ENCODE measurements around the gene FN1.
"Not testable (repeated sequence)": the region's sequence is repeated elsewhere in the genome, so short reads cannot be mapped to it uniquely, and the experiment has no call there.

FN1 gene

DNA sequence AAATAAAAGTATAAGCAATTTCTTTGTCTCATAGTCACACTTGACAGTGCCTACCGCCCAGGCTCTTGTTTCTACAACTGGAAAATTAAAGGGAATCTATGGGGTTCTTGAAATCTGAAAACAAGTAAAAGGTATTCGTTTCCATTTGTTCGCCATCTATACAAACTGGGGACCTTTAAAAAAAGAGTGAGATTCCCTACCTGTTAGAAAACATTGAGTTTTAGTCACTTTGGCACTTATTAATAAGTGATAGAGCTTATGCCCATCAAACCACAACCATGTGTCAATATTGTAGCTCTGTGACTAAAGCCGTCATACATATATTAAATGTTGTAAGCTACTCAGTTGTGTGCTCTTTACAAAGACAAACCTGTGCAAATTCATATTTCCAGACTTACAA, 13.2 kb downstream of the FN1 start:
- no peak for DNase-seq (ENCODE audit: low spot score)

DNA sequence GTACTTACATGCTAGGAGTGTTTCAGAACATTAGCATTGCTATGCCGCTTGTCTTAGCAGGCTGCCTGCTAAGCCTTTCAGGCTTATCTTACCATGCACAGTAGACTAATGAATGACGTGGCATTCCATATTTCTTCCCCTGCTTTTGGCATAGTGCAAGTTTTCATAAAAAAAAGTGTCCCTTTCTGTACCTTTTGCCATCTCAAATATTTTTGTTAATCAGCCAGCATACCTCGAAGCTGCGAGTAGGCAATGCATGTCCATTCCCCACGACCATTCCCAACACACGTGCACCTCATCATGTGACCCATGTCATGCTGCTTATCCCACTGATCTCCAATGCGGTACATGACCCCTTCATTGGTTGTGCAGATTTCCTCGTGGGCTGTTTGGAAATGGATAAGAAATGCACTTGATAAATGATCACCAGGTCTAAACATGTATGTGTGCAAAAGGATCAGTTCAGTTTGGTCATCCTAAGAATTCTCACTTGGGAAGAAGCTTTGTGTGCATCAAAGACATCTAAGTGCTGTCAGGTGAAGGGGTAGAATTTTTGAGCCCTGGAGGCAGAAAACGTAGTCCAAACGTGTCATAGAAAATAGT, 13.9 kb downstream of the FN1 start:
- no peak for DNase-seq (ENCODE audit: low spot score)

DNA sequence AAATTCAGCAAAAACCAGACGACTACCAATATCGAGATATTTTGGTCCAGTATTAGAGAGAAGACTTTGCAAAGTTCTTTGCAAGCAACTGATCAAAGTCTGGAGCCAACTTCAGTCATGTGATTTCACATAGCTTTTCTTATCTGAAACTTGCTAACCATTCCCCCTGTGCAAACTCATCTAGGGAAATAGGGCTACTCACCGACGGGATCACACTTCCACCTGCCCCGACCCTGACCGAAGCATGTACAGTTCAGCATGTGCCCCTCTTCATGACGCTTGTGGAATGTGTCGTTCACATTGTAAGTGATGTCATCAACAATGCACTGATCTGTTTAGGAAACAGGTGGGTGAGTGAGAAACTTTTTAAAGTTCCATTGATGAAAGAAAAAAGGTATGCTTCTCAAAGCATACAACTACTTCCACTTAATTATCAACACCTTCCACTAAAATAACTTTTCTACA, 15.4 kb downstream of the FN1 start:
- no peak for DNase-seq (ENCODE audit: low spot score)

DNA sequence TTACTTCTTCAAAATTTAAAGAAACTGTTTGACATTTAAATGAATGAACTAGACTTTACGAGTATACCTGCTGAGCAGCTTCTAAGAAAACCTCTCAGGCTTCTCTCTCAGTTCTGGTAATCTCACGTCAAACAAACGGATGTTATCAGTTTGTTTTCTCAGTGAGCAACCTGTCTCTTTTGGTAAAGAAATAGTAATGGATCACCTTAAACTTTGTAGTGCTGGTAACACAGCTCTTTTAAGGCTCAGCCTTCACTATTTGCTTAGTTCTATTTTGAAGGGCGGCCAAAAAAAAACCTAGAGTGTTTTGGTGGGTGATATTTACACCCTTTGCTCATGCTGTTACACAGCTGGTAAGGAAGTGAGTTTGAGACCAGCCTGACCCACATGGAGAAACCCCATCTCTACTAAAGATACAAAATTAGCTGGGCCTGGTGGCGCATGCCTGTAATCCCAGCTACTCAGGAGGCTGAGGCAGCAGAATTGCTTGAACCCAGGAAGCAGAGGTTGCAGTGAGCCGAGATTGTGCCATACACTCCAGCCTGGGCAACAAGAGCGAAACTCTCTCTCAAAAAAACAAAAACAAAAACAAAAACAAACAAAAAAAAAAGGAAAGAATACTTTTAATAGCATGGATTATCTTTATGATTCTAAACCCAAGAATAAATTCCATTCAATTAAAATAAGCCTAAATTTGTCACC, 15.9 kb downstream of the FN1 start:
- DNase-seq (ENCODE audit: low spot score), result no peak

DNA sequence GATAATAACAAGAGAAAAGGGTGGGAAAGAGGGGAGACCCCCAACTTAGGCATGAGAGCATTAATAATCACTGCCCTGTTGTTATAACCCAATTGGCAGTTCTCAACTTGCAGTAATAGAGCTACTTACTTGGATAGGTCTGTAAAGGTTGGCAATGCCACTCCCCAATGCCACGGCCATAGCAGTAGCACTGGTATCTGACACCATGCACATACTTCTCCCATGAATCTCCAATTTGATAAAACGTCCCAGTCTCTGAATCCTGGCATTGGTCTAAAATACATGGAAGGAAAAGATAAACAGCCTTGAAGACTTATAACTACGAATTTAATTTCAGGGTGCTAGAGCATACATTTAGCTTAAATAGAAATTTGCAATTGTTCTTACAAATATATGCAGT, 16.8 kb downstream of the FN1 start:
- no peak for DNase-seq (ENCODE audit: low spot score)

DNA sequence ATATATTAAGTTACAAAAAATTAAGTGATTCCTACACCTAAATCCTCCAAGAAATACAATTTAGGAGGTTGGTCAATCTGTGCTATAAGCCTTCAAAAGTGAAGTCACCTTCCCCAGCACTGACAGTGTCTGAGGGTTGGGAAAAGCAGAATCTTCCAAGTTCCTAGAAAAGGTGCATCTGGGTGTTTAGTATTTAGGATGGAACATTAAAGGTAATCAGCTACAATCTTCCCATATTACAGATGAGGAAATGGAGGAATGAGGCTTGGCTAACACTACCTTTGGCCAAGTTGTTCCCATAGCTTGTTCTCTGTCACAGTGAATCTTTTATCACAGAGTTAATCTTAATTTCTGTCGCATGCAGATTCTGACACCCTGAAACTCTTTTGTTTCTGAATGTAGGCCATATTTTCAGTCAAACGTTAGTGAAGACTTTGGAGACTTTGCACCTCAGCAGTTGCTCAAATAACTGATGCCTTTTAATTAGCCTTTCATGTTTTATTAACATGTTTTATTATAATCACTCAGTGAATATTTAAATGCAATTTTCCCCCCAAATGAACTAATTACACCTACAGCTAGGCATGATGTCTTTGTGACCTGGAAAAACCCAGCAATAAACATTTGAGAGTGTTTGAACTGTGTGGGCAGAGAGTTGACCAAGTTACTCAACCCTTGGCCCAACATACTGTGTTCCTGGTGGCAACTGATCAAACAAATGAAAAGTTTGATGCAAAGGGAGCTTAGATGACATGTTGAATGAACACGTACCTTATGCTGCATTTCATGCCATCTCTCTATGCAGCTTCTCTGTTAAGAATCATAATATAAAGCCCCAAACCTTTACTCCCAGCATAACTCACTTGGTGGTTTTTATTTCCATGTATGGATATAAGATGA, 17.6 kb downstream of the FN1 start:
- no peak for DNase-seq (ENCODE audit: low spot score)

DNA sequence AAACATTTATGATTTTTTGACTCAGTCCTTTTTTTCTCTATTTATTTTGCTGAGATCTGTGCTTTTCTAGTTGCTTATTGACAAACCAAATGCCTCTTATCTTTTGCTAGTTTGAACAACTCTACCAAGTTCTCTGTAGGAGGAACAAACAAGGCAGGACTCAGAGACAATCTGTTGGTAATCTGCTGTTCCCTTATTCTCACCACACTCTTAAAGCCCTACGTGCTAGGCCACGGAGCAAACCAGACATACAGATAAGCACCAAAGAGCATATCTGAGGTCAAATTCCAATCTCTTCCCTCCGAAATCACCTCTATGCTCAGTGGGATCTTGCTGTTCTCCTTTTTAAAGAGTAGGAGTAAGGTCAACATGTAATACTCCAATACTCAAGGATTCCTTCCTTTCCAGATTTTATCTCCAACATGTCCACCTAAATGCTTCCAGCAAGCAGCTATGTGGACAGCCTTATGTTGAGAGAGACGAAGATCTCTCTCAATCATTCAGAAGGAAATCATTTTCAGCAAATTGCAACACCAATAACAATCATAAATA, 18.4 kb downstream of the FN1 start:
- DNase-seq (ENCODE audit: low spot score), result no peak

DNA sequence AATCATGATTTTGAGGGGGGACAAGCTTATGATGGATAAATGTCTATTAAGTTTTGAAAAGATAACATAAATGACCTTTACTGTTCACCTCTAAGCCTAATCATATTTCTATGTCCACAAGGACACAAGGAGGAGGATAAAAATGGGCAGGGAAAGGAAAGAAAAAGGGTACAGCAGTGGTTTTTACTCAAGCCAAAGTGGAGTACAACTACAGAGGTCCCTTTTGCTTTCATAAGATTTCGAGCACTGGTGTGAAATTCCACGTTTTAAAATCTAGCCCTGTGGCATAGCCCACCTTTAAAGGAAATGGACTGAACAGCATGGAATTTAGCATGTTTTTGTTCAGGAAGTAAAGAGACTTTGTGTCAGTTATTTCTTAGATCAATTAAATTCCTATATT, 19.2 kb downstream of the FN1 start:
- DNase-seq (ENCODE audit: low spot score), result no peak

DNA sequence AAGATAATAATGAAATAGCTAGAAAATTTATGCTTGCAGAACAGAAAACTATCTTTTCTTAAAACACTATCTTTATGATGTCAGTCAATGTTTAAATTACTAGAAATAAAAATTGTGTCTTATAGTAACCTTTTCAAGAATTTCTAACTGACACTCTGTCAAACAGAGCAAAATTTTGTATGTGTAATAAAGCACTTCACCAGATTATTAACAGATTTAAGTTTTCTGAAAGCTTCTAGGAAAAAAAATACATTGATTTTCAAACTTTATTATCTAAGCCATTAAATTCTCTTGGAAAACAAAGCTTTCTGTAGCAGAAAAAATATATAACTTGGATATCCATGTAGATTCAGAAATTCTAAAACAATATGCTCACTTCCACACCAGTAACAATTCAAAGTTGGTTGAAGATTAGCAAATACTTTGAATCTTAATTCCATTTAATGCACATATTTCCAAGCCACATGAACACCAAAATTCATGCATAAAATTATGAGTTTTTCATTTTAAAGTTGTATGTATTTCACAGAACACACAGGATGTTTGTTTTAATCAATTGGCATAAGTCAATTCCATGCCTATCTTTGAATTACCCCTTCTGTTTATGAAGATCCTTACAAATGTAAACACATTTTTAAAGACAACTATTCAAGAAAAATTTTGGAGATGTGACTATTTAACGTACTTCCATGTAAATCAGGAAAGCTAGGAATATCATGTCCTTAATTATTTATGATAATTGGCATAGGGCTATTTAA, 19.9 kb downstream of the FN1 start:
- DNase-seq (ENCODE audit: low spot score), result no peak

DNA sequence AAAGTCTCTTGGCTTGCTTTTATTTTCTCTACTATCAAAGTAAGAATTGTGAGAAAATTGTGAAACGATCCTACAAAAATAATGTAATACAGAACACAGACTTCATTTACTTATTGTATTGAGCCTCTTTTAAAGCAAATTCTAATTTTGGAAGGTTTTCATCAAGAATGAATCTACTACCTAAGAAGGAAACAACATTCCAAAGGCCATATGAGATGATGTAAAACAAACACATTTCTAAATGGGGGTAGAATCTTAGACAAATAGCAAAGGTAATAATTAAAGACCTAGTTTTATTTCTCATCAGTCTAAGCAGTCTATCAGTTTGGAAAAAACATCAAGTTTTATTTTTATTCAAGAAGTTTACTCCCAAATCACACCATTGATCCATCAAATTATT, 20.6 kb downstream of the FN1 start:
- DNase-seq (ENCODE audit: low spot score), result no peak

DNA sequence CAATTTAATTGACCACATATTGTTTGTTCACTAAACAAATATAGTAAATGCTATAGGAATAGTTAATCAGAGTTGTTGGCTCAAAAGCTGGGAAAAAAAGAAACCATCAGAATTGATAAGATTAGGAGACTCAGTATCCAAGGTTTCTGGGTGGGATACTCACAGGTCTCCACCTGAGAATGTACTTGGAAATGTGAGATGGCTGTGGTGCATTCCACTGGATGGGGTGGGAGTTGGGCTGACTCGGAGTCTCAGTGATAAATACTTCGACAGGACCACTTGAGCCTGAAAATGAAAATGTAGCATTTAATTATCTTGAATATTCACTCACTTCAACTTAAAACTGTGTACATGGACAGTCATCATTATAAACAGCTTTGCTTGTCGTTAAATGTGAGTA, 21.2 kb downstream of the FN1 start:
- no peak for DNase-seq (ENCODE audit: low spot score)

DNA sequence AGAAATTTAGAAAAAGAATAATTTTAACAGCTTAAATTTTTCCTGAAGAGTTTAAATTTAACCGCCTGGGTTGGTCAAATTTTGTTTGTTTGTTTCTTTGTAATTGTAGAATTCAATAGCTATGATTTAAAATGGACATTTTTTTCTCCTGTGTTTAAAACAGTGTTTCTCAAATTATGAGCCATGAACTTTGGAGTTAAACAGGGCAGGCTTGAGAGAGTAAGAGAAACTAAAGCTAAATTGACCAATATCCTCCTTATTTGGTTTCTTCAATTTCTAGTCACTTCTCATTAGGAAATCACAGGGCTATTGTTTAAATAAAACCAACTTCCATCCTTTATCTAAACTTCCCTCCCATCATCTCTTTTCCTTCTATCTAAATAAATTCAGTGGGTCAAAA, 21.9 kb downstream of the FN1 start:
- no peak for DNase-seq (ENCODE audit: low spot score)

DNA sequence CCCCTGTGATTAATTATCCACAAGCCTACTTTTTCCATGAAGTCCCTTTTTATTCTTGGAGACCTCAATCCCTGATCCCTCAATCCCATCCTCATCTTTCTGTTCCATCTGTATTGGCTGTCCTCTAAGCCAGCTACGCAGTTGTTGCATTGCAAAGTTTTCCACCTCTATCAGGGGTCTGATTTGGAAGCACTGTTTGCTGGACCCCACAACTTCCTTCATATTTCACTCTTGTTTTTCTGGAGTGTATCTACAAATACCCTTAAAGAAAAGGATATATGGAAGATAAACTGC, 22.4 kb downstream of the FN1 start:
- no peak for DNase-seq (ENCODE audit: low spot score)

DNA sequence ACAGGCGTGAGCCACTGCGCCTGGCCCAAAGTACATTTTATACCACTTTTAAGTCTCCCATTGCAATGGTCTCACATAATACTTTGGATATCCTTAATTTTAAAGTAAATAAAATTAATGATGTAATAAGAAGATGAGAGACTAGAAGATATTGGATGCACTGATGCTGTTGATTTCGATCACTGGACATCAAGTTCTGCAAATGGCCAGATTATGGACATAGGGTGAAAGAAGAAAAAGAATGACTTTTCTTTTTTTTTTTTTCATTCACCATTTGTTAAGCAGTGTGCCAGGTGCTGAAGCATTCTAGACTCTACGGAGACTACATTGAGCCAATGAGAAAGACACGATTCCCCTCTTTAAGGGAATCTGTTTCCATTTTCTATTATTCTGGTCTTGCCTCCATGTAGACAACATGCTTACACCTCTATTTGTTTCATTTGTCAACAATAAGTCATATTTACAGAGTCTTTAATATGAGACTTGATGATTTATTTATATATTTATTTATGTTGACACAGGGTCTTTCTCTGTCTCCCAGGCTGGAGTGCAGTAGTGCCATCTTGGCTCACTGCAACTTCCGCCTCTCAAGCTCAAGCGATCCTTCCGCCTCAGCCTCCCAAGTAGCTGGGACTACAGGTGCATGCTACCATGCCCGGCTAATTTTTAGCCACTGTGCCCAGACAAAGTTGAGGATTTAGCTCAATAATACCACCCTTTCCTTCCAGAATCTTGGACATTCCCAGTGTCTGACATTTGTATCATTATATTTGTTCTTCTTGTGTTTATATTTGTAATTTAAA, 23.7 kb downstream of the FN1 start:
- no peak for DNase-seq (ENCODE audit: low spot score)

DNA sequence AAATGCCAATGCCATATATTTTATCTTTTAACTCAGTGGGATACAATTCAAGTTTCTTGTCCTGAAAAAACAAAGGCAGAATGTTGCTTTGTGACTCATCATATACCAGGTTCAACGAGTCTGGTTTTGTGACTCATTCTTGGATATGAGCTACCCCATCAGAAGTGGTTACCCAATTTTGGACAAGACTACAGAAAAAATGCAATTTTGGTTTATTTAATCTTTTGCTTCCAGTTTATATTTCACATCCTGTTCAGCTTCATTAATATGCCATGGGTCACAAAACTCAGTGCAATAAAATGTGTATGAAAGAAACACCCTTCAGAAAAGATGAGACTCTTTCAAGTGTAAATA, 25.0 kb downstream of the FN1 start:
- DNase-seq (ENCODE audit: low spot score), result no peak

DNA sequence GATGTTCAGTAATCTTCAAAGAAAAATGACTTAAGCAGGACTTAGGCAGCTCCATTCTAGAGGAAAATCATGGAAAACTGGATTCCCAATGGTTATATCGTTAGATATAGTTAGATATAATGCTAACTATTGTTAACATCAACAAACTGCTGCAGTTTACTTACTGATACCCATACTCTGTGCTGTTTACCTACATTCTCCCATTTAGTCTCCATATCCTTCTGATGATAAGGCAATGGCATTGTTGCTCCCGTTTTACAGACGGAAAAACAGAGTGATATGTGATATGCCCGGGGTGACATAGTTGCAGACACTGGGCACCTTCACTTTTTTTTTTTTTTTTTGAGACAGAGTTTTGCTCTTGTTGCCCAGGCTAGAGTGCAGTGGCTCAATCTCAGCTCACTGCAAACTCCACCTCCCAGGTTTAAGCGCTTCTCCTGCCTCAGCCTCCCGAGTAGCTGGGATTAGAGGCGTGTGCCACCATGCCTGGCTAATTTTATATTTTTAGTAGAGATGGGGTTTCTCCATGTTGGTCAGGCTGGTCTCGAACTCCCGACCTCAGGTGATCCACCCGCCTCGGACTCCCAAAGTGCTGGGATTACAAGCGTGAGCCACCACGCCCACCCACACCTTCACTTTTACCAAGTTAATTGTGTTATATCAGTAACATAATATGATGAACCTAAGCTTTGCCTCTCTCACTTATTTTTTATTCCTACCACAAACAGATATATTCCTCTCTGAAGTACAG, 25.5 kb downstream of the FN1 start:
- not testable (repeated sequence) for DNase-seq (ENCODE audit: low spot score)

DNA sequence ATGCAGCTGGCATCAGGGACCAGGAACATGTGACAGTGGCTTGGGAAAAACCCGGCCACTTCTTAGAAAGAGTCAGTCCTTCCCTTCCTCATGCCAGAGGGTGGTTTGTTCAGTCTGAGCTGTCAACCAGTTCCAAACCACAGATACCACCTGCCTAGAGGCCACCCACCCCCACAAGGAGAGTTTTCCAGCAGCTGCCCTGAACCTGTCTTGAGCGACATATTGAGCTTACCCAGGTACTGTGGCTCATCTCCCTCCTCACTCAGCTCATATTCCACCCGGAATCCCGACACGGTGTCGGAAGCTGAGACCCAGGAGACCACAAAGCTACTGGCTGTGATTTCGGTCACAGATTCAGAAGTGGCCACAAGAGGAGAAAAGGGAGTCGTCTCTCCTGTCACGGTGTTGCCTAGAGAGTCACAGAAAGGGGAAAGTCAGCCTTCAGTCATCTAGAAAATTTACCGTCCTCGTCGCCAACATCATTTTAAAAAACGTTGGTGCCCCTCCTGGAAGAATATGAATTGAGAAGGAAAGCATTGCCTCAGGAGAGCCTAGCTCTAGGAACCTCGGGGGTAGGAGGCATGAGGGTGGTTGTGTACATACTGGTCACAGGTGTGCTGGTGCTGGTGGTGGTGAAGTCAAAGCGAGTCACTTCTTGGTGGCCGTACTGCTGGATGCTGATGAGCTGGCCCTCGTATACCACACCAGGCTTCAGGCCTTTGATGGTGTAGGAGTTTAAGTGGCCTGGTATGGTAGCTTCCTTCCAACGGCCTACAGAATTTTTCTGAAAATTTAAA, 26.3 kb downstream of the FN1 start:
- no peak for DNase-seq (ENCODE audit: low spot score)

DNA sequence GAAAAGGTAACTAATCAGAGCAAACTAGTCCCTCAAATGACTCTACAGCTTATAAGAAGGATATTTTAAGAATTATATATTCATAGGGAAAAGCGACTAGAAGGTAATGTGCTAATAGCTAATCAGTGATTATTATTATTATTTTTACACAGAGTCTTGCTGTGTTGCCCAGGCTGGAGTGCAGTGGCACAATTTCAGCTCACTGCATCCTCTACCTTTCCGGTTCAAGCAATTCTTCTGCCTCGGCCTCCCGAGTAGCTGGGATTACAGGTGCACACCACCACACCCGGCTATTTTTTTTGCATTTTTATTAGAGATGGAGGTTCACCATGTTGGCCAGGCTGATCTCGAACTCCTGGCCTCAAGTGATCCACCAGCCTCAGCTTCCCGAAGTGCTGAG, 27.4 kb downstream of the FN1 start:
- DNase-seq (ENCODE audit: low spot score), result not testable (repeated sequence)

DNA sequence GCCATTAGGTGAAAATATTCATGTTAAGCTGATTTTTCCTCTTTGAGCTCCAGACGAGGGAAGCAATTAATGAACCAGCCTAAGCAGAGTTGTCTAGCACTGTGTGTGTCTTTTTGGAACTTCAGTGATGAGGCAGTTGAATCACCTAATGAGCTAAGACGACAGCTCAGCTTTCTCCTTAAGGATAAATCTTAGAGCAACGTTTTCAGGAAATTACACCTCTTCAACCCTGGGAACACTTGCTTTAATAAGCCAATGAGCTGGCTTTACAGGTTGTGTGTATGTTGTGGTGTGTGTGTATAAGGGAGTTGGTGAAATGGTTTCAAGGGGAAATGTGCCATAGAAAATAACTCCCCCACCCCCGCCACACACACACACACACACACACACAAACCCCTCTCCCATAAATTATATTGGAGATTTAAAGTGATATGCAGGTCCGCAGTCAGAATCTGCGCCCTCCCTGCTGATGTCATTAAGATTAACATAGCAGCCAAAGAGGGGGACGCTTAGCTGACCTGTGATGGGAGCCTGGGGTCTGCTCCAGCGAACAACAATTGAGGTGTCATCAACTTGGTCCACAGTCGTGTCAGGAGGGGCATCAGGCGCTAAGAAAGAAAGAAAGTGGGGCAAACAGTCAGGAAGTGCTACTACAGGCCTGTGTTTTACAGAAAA, 28.1 kb downstream of the FN1 start:
- DNase-seq (ENCODE audit: low spot score), result no peak

Measured in germinal center (tissue), 1 donor.